CD4-positive, alpha-beta T cell treated with Interleukin-17A for 4 hours (primary cell): Measurements from ENCODE around the gene TMUB1.
A peak's percentile ranks its signal among the peaks of the same experiment; 100 is the strongest.

Source experiments
- DNase-seq: peaks from one replicate; pipeline ENCODE4 v3.0.0-alpha.2; 2020; ENCODE audit warnings: mixed read lengths

TMUB1 gene

DNA sequence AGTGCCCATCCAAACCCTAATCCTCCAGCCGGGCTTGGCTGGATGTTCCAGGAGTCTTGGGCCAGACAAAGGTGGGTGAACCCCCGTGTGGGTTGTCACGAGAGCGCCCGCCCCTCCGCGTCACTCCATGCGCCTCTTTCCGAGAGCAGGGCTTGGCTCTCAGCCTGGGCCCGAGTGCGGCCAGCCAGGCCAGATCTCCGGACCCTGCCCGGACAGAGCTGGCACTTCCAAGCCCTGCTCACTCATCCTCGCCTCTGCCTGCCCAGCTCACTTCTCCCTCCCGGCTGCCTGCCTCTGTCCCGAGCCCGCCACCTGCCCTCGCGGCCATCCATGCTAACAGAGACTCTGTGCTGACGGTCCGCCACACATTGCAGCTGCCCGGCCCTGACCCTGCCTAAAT, 37.6 kb upstream of the TMUB1 start:
- no peak for DNase-seq

DNA sequence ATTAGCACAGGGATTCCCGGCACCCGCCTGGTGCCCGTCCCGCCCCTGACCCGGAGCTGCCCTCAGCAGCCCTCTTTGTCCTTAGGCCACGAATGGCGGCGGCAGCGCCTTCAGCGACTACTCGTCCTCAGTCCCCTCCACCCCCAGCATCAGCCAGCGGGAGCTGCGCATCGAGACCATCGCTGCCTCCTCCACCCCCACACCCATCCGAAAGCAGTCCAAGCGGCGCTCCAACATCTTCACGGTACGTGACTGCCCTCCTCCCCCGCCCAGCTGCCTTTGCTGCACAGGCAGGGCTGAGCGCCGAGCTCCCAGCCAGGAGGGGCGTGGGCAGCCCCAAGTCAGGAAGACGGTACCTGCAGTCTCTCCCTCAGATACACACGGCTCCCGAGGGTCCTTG, 36.6 kb upstream of the TMUB1 start:
- DNase-seq: no peak

DNA sequence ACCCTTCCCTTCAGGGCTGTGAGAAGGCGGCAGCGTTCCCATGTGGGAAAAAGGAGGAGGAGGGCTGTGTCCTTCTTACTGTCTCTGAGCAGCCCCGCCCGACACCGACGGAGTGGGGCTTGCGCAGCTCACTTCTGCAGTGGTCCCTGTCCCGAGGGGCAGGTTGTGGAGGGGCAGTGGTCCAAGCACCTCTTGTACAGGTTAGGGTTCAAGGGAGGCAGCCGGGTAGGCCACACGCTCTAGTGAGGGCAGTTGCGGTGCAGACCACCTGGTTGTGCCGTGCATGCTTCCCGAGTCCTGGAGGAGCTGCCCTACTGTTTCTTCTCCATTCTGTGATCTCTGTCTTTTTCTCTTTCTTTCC, 35.7 kb upstream of the TMUB1 start:
- DNase-seq: no peak

DNA sequence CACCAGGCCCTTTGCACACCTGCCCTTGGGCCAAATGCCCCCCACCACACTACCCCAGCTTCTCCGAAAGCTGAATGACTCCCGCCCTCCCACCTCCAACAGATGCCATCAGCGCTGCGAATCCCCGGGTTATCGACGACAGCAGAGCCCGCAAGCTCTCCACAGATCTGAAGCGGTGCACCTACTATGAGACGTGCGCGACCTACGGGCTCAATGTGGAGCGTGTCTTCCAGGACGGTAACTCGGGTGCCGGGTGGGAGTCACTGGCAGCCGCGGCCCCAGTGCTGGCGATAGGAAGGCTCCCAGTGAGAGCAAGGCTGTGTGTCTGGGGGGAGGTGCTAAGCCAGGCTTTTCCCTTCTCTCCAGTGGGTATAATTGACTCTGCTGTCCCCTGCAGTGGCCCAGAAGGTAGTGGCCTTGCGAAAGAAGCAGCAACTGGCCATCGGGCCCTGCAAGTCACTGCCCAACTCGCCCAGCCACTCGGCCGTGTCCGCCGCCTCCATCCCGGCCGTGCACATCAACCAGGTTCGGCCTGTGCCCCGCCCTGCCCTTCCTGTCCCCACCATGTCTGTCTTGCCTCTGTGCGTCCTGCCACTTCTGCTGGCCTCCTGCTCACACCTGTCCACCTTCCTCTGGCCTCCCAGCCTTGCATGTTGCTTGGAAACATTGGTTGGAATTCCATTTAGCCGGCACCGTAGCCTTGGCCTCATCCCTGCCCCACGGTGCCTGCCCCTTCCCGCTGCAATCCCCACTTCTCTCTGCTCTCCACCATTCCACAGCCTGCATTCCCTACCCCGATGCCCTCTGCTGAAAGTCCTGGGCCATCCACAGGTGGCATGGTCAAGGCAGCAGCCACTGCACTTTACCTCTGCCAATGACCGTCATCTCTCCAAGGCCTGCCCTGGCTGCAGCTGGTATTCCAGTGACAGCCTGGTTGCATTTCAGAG, 35.1 kb upstream of the TMUB1 start:
- DNase-seq: no peak

DNA sequence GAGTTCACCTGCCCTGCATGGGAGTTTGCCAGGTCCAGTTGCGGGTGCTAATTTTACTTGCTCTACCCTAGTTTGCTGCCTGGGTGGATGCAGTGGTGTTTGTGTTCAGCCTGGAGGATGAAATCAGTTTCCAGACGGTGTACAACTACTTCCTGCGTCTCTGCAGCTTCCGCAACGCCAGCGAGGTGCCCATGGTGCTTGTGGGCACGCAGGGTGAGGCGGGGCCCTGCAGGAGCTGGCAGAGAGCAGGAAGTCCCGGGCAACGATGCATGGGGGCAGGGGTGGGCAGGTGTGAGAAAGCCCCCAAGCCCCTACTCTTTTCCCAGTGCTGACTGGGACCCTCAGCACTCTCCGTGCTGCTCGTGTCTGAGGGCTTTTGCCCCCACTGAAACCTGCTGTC, 34.3 kb upstream of the TMUB1 start:
- DNase-seq: peak; percentile 70

DNA sequence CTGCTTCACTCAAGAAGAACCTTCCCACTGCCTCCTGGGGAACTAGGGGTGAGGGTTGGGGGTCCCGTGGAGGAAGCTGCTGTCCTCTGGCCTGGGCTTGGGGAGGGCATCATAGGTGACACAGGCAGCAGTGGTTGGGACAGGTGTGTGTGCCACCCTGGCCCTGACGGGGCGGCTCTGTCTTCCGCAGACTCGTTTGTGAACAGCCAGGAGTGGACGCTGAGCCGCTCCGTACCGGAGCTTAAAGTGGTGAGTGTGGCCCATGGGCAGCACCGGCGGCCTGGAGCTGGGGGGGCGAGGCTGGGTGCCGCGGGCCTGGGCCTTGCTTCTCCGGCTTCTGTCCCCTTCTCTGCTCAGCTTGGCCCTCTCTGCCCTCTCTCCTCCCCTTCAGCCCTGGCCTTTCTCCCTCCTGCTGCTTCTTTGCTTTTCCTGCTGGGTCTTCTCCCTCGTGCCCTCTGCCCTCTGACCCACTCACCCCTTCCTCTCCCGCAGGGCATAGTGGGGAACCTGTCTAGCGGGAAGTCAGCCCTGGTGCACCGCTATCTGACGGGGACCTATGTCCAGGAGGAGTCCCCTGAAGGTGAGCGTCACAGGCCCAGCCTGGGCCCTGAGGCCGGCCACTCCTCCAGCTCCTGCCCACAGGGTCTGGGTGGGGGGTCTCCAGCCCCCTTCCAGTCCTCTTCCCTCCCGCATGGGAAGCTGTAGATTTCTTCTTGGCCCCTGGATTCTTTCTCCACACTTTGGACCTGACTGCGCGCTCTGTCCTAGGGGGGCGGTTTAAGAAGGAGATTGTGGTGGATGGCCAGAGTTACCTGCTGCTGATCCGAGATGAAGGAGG, 33.5 kb upstream of the TMUB1 start:
- no peak for DNase-seq

DNA sequence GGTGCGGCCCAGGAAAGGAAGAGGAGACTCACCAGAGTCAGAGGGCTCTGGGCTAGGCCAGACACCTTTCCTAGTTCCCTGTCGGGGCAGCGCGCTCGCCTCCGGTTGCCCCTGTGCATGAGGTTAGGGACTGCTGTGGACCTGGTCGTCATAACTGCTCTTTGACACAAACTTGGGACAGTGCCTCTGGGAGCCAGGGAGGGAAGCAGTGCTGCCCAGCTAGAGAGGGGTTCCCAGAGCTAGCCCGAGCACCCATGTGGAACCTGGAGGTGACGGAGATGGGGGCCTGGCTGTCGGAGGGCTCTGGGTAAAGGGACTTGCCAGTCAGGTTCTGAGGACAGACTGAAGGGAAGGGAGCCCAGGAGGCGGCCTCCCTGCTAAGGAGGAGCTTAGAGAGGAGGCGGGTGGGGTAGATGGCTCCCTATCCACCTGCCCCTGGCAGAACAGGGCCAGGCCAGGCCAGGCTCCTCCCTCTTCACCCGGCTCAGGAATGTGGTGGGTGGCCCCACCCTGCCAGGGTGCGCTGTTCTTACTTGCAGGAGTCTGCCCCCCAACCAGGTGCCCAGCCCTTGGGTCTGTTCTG, 32.6 kb upstream of the TMUB1 start:
- DNase-seq: peak; percentile 24

DNA sequence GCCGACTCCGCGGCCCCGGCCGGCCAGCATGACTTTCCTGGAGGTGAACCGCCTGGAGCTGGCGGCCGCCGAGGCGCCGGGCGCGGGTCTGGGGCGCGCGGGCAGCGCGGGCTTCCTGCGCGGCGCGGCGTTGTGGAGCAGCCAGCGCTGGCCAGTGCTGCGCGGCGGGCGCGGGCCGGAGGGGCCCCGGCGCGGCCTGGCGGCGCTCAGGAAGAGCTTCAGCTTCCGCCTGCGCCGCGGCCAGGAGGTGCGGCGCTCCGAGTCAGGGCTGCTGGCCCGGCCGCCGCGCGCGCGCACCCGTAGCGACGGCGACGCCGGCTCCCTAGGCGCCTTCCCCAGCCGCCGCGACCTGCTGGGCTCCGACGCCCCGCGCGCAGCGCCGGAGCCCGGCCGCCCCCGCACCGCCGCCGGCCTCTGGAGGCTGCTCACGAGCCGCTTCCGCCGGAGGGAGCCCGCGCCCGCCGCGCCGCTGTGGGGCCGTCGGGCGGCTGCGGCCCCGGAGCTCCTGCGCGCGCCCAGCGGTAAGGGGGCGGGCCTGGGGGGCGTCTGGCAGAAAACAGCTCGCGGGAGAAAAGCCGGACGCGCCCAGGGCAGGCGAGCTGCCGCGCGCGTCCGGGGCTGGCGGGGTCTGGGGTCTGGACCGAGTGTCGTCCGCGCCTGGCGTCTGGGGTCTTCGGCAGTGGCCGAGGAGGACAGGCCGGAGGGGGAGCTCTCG, 32.0 kb upstream of the TMUB1 start:
- peak; percentile 41 for DNase-seq

DNA sequence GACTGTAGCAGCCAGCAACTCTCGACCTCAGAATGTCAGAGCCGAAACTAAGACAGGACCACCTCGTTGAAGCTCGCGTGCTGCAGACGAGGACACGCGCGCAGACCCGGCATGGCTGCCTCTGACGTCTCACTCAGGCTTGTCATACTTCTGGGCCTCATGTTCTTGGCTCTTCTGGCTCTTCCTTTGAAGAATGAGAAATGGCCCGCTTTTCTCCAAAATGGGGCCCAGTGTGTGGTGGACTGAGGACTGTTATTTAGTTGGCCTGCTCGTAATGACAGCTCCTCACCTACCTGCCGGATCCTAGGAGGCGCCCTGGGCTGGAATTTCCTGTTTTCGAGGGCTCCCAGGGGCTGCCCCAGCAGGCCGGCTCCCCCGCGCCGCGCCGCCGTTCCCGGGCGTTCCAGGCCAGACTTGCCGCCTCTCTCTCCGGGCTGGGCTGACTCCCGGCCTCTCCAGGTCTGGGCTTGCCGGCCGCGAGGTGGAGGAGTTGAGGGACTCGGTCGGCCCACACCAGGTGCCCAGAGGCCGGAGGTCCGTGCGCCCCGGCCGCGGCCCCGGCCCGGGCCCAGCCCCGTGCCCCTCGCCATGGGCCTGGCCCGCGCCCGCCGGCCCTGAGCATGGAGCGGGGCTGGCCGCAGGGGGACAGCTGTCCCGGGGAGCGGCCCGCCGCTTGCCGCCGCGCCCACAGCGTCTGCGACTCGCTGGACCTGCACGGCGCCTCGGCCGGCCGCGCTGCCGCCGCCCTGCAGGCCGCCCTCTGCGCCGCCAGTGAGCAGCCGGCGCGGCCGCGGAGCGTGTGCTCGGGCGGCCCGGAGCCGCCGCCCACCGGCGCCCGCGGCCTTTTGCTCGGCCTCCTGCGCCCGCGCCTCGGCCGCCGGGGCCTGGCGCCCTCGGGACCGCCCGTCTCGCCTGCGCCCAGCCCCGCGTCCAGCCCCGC, 31.1 kb upstream of the TMUB1 start:
- DNase-seq: no peak

DNA sequence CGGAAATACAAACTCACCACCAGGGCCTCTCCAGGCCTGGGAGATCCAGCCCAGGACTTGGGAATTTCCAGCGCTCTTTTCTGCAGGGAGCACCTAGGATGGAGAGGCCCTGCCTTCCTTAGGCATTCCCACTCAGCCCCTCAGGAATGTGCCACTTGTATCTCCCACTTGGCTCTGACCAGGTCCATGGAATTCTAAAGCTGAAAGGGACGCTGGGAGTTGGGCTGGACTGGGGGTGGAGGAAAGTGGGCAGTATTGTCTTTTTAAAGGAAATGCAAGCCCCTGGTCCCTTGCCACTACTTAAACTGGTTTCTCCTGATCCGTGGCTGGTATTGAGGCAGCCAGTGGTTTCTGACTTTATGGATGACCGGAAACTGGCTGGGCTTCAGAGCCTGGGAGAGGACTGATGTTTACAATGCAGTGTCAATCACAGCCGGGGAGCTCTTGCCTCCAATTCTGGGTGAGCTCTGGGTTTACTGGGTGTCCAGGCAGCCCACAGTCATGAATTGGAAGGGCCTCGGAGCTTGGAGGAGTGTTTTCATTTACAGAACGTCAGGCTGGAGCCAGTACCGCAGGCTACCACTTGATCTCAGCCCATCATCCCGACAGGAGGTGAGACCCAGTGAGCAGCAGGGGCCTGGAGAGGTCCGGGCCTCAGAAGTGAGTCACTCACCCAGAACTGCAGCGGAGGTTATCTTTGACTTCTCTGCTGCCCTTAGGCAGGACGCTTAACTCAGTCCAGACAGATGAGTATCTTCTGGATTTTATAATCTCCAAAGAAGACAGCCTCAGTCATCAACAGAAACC, 30.3 kb upstream of the TMUB1 start:
- no peak for DNase-seq

DNA sequence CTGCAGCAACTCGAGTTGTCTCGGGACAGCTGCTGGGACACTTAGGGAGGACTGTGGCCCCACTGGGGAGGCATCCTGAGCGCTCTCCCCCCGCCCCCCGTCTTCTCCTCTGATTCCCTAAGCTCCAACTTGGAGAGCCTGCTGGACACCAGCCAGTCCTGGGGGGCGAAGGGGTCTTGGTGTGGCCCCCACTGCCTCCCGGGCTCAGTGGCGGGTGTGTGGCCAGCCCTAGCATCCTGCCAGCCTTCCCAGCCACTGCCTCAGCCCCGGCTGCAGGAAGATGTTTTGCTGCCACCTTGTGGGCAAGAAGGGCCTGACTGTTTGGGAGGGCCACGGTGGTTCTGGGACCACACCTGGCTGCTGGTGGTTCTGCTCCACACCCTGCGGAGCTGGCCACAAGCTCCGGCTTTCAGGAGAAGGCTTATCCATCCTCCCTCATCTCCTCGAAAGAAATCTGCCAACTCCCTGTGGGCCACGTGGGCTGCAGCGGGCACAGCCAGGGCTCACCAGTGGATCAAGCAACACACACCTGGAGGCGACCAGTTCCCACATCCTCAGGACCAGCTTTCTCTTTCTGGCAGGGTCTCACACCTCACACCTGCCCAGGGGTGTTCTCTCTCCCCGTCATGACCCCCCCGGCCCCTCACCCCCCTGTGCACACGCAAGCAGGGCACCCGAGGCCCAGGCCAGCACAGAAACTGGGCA, 27.8 kb upstream of the TMUB1 start:
- peak; percentile 81 for DNase-seq

DNA sequence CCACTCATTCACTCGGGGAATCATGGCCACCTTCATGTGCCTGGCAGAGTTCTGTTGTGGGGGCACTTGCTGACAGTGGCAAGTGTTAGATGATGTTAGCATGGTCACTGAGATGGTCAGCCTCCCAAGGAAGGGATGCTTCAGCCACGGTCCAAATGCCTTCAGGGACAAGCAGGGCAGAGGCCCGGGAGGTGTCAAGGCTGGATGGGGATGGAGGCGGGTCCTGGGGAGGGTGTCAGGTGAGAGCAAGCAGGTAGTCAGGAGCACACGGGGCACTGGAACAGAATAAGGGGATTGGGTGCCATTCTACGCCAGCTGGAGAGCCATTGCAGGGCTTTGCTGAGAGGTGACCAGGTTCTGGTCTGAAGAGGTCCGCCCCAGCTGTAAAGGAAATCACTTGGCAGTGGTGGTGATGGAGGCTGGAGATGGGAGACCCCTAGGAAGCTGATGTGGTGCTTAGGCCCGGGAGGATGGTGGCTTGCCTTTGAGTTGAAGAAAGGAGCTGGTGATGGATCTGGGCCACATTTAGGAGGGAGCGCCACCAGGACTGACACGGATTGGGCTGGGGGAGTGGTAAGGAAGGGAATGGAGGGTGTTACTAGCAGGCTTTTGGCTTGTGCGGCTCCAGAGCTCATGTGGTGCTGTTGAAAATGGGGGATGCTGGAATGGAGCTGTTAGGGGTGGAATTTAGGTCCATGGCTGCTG, 27.1 kb upstream of the TMUB1 start:
- no peak for DNase-seq

DNA sequence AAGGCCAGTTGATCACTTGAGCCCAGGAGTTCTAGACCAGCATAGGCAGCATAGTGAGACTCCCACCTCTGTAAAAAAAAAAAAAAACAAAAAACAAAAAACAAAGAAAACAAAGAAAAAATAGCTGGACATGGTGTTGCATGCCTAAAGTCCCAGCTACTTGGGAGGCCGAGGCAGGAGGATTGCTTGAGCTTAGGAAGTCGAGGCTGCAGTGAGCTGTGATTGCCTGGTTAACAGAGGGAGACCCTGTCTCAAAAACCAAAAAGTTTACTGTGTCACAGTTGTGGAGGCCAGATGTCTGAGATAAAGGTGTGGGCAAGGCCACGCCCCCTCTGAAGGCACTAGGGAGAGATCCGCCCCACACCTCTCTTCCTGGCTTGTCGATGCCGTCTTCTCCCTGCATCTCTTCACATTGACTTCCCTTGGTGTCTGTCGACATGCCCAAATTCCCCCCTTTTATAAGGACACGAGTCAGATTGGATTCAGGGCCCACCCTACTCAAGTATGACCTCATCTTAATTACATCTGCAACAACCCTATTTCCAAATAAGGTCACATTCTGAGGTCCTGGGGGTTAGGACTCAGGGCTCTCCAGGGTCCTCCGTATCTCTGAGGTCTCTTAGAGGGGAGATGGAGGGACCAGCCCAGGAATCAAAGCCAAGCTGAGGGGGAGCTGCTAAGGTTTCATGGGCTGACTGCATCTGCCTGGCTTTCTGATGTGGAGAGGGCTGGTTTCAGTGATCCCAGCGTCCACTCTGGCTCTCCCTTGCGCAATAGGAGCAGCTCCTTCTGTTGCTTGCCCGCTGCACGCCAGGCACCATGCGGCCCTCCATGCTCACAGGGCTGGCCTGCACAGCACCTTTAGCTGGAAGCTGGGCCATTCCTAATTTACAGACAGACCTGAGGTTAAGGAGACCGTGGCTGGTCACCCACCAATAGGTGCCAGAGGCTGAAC, 26.1 kb upstream of the TMUB1 start:
- DNase-seq: no peak

DNA sequence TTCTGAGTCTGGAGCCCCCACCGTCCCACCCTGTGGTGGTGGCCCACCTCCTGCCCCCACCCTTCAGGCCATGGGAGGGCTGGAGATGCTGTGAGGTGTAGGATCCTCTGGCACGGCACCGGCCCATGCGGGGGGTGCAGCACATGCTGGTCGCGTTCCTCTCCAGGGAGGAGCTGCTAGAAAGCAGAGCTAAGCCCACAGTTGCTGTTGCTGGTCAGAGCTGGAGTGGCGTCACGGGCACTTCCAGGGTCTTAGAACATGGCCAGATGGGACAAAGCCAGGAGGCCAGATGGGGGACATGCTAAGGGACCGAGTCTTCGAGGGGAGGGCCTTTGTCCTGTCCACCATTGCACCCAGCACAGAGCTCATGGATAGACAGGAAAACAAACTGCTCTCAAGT, 24.6 kb upstream of the TMUB1 start:
- no peak for DNase-seq

DNA sequence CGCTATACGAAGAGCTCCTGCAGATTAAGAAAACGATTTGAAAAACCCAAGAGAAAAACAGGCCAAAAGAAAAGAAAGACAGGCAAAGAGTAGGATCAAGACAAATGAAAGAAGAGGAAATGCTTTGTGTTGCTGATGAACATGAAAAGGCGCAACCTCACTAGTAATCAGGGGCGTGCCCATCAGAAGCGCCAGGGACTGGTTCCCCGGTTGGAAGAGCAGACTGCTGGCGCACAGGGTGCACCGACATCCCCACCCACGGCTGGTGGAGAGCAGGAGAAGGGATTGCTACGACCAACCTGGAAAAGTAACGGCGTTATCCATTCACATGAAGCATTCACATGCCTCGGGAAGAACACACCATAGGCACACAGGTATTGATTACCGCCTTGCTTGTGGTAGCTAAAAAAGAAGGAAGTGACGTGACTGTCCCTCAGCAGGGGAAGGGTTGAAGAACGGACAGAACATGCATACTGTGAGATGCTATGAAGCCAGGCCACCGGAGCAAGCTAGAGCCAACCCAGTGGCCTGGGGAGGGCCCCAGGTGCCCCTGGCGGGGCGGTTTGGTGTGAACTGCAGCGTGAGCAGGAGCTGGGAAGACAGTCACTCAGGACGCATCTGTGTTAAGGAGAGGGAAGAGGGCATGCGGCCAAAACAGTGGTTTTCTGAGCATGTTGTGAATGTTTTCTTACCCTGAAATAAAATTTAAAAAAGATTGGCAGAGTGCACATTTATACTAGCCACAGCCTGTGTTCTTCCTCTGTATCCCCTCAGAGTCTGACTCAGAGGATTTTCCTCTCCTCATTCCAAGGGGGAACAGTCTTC, 21.3 kb upstream of the TMUB1 start:
- no peak for DNase-seq

DNA sequence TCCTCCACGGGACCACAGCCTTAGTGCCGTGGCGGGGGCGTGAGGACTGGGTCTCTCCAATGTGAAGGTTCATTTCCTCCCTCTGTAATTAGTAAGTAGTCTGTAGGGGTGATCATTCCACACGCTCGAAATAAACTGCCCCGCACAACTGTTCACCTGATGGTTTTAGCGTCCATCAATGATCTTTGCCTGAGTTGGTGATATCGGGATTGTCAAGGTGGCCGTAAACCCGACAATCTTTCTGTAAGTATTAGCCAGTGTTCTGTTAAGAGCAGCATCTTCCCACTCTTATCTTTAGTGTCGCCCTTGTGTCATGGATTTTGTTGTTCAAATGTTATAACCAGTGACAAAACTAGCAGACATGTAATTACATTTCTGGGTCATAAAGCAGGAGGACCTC, 20.7 kb upstream of the TMUB1 start:
- DNase-seq: no peak

DNA sequence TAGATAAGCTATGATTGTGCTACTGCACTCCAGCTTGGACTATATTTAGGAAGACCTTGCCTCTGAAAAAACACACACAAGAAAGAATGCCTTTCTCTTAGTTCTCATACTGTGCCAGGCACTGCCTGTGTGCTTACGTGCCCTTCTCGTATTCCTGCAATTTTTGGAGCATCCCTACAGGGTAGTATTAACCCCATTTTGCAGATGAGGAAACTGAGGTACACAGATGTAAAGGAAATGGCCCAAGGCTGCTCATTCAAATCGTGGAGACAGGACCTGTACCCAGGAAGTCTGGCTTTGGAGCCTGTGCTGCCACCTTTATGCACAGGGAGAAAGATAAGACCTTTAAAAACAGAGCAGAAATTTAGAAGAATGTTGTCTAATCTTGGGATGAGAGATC, 19.7 kb upstream of the TMUB1 start:
- no peak for DNase-seq
